Retinal pigment epithelial cell (primary cell): Measurements from ENCODE around the gene TRA2B.

ENCODE experiments used
- DNase-seq: peaks from one replicate; pipeline ENCODE4 v3.0.0-alpha.2; 2010; ENCODE audit warnings: low read depth
- H3K4me3 ChIP-seq: 2 replicates; pipeline ENCODE4 v1.5.1; 2011; ENCODE audit warnings: mild to moderate bottlenecking, low read length, control low read depth, moderate library complexity
- CTCF ChIP-seq: conservative IDR thresholded peaks from 2 replicates; pipeline ENCODE4 v1.5.1; 2011; ENCODE audit warnings: low read depth, low read length, control low read depth, inconsistent platforms

Gene TRA2B

GRCh38 chr3:185928496-185928895, 9.3 kb downstream of the TRA2B start:
- DNase-seq: no peak
- H3K4me3 ChIP-seq: no peak overlapping the region
- TF ChIP-seq CTCF: no peak

- no peak for DNase-seq
- TF ChIP-seq CTCF: no peak
- H3K4me3 ChIP-seq: no peak overlapping the region
Measured at GRCh38 chr3:185927501-185928200, 10.2 kb downstream of the TRA2B start.

- H3K4me3 ChIP-seq: no peak overlapping the region
- no peak for DNase-seq
- no peak for TF ChIP-seq CTCF
Measured at GRCh38 chr3:185926445-185926844, 11.4 kb downstream of the TRA2B start.

GRCh38 chr3:185925353-185925752, 12.5 kb downstream of the TRA2B start:
- TF ChIP-seq CTCF: no peak
- no peak for DNase-seq
- no peak overlapping the region for H3K4me3 ChIP-seq

- no peak for TF ChIP-seq CTCF
- no peak overlapping the region for H3K4me3 ChIP-seq
- DNase-seq: no peak
Measured at GRCh38 chr3:185924375-185924774, 13.4 kb downstream of the TRA2B start.

GRCh38 chr3:185920184-185920583, 17.6 kb downstream of the TRA2B start:
- TF ChIP-seq CTCF: no peak
- DNase-seq: no peak
- H3K4me3 ChIP-seq: no peak overlapping the region

- no peak for TF ChIP-seq CTCF
- DNase-seq: no peak
Measured at GRCh38 chr3:185916042-185916833, 21.6 kb downstream of the TRA2B start.

More at GRCh38 chr3:185916042-185916833, 21.6 kb downstream of the TRA2B start:
- H3K4me3 ChIP-seq: no peak overlapping the region
